Mesothelial cell of epicardium (in vitro differentiated cells): Measurements from ENCODE around the gene EPB41L4A. TPM values are rescaled to one million over a fixed set of nuclear protein-coding genes. Genes with fewer than 3 reads are reported as not detected.

Experiments
- DNase-seq, 2 experiments: peaks; one replicate each; pipeline ENCODE4 v3.0.0; 2021; ENCODE audit warnings: low spot score in 2 of 2; ENCODE audit not compliant: unreplicated experiment in 2 of 2
- H3K27ac Mint-ChIP-seq: 2 replicates; pipeline ENCODE4 v1.8.0; 2021; ENCODE audit warnings: mixed read lengths
- H3K27me3 Mint-ChIP-seq: 2 replicates; pipeline ENCODE4 v1.8.0; 2021; ENCODE audit warnings: low read depth, mixed read lengths
- H3K36me3 Mint-ChIP-seq: 2 replicates; pipeline ENCODE4 v1.8.0; 2021; ENCODE audit warnings: mixed read lengths
- H3K4me1 Mint-ChIP-seq: 2 replicates; pipeline ENCODE4 v1.8.0; 2021; ENCODE audit warnings: mixed read lengths
- H3K4me3 Mint-ChIP-seq: 2 replicates; pipeline ENCODE4 v1.8.0; 2021; ENCODE audit warnings: mild to moderate bottlenecking, moderate library complexity, mixed read lengths
- H3K9me3 Mint-ChIP-seq: 2 replicates; pipeline ENCODE4 v1.8.0; 2021; ENCODE audit warnings: mixed read lengths
- total RNA-seq: library from RNA; stranded (reverse); gene quantifications from 3 replicates; pipeline ENCODE4 v1.2.1, GENCODE V29; 2021
- TF ChIP-seq, protein P1 (sequence below): fragments of 200-600 bp; sonication (generic); IDR thresholded peaks from one replicate; pipeline ENCODE4 v1.5.0; 2021; ENCODE audit warnings: antibody characterized with exemption; ENCODE audit not compliant: unreplicated experiment

The EPB41L4A gene
- total RNA-seq, 1 donor from 2014 or later: 39.3 TPM

DNA sequence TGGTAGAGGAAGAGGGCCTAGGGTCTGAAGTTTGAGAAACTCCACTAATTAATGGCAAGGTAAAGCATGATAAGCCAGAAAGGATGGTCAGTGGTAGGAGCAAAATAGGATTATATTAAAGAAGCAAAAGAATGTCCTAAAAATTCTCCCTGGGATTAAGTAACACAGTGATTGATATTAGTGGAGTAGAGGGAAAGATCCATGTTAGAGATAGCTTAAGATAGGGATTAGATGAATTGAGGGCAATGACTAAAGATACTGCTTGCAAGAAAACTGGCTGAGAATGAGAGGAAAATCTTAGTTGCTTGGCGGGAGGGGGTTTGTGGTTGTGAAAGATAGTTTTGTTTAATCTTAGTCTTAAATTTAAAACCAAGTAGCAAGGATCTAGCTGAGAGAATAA, 255.6 kb downstream of the EPB41L4A start:
- TF ChIP-seq, protein P1, sequence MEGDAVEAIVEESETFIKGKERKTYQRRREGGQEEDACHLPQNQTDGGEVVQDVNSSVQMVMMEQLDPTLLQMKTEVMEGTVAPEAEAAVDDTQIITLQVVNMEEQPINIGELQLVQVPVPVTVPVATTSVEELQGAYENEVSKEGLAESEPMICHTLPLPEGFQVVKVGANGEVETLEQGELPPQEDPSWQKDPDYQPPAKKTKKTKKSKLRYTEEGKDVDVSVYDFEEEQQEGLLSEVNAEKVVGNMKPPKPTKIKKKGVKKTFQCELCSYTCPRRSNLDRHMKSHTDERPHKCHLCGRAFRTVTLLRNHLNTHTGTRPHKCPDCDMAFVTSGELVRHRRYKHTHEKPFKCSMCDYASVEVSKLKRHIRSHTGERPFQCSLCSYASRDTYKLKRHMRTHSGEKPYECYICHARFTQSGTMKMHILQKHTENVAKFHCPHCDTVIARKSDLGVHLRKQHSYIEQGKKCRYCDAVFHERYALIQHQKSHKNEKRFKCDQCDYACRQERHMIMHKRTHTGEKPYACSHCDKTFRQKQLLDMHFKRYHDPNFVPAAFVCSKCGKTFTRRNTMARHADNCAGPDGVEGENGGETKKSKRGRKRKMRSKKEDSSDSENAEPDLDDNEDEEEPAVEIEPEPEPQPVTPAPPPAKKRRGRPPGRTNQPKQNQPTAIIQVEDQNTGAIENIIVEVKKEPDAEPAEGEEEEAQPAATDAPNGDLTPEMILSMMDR: no peak

DNA sequence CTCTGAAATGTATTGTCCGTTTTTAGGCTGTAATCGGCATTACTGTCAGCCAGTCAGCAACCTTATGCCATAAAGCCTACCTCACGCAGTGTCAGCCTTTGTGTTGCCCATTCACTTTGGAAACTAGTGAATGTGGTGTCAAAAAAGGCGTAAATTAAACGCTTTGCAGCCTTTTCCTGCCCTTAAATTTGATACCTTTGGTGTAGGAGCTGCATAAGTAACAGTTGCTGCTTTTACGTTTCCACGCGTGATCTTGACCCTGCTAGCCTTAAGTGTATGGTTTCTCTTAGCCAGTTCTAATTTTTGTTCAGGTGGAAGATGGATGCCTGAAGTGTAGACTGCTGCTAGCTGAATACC, 257.7 kb downstream of the EPB41L4A start:
- TF ChIP-seq, protein P1: no peak
- Mint-ChIP-seq H3K9me3 (peaks cover 5% of the 10 kb centered on the region), H3K27me3 (no peaks in the 10 kb centered on the region), H3K36me3 (peaks cover 16% of the 10 kb centered on the region), H3K27ac (peak overlapping the region; percentile 94), H3K4me3 (peak overlapping the region; percentile 96), H3K4me1 (peaks cover 31% of the 10 kb centered on the region)
- DNase-seq: no peak

More for the DNA sequence above, 255.6 kb downstream of the EPB41L4A start:
- Mint-ChIP-seq H3K27ac (peak overlapping the region; percentile 27), H3K9me3 (no peaks in the 10 kb centered on the region), H3K27me3 (no peaks in the 10 kb centered on the region), H3K4me1 (peaks cover 31% of the 10 kb centered on the region), H3K36me3 (peaks cover 24% of the 10 kb centered on the region), H3K4me3 (no peak overlapping the region)
- no peak for DNase-seq

DNA sequence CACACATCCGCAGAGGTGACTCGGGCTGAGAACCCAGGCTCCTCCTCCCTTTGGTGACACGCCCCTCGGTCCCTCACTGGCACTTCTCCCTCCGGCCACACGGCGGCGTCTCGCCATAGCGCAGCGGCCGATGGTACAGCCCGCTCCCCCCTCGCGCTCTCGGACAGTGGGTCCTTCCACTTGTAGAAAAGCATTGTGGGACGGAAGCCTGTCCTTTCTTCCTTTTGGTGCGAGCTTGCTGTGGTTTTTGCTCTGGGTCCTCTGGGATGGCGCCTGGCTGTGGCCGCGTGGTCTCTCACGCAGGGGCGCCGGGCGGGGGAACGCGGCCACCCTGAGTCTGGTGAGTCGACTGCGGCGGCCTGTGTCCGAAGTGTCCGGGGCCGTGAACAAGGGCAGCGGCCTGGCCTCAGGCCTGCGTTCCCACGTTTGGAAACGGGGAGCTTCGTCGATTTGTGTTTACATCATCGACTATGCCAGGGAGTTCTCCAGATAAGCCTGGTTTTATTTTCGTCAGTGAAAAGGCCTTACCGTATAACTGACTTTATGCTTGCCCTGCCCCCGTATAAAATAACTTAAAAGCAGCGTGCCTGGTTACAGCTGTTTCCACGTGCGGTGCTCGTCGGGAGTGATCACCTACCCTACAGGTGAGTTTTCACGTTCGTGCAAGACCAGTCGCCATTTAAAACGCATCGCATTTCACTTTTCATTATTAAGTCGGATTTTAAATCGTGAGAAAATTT, 258.3 kb downstream of the EPB41L4A start:
- Mint-ChIP-seq H3K4me3 (peak overlapping the region; percentile 96), H3K27ac (peak overlapping the region; percentile 94), H3K27me3 (no peaks in the 10 kb centered on the region), H3K4me1 (peaks cover 31% of the 10 kb centered on the region), H3K9me3 (peaks cover 5% of the 10 kb centered on the region), H3K36me3 (peaks cover 14% of the 10 kb centered on the region)
- TF ChIP-seq, protein P1: peak; percentile 93
- DNase-seq: peak; percentile 77 to 93

DNA sequence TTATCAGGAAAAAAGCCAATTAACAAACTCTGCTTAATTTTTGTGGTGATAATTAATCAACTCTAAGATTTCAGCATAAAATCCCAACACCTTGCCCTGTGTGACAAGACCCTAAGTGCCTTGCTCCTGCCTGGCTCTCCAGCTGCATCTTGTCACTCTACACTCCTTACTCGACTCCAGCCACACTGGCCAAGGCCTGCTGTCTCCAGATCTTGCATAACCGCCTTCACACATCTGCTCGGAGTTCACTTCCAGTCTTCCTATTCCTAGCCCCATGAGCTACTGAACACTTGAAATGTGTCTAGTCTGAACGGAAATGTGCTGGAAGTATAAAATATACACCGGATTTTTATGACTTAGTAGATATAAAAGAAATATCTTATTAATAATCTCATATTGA, 259.6 kb downstream of the EPB41L4A start:
- peaks cover 14% of the 10 kb centered on the region for H3K36me3 Mint-ChIP-seq
- peaks cover 5% of the 10 kb centered on the region for H3K9me3 Mint-ChIP-seq
- H3K4me3 Mint-ChIP-seq: peak overlapping the region; percentile 31
- H3K27me3 Mint-ChIP-seq: no peaks in the 10 kb centered on the region
- peak overlapping the region; percentile 26 for H3K27ac Mint-ChIP-seq
- TF ChIP-seq, protein P1: no peak
- peaks cover 31% of the 10 kb centered on the region for H3K4me1 Mint-ChIP-seq
- no peak for DNase-seq

DNA sequence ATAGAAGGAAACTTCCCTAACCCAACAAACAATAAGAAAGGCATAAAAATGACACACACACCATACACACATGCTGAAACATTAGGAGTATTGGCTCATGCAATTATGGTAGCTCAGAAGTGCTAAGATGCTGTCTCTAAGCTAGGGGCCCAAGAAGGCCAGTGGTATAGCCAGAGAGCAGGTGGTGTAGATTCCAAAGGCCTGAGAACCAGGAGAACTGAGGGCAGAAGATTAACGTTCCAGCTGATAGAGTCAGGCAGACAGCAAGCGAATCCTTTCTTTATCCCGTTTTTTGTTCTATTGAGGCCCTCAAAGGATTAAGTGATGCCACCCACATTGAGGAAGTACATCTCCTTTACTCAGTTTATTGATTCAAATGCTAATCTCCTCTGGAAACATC, 262.9 kb downstream of the EPB41L4A start:
- peaks cover 6% of the 10 kb centered on the region for H3K4me1 Mint-ChIP-seq
- peaks cover 5% of the 10 kb centered on the region for H3K9me3 Mint-ChIP-seq
- no peak overlapping the region for H3K27ac Mint-ChIP-seq
- DNase-seq: no peak
- no peak overlapping the region for H3K4me3 Mint-ChIP-seq
- H3K27me3 Mint-ChIP-seq: no peaks in the 10 kb centered on the region
- TF ChIP-seq, protein P1: no peak
- H3K36me3 Mint-ChIP-seq: no peaks in the 10 kb centered on the region
